Measurements from ENCODE around the gene SCUBE1. TPM values are rescaled to one million over a fixed set of nuclear protein-coding genes. Genes with fewer than 3 reads are reported as not detected.

Gene SCUBE1
- total and polyA plus RNA-seq, 2 donors (not counting 3 experiments of a cell fraction or from before 2014, with no cell fraction given) = 0.07 TPM; not detected in 1

GRCh38 chr22:43211941-43212433 lies 131.2 kb downstream of the SCUBE1 start:
- Histone ChIP-seq H3K27ac (ENCODE audit: insufficient read depth, low read depth, low read length) (no peak overlapping the region), H3K79me2 (ENCODE audit: control insufficient read depth, insufficient read depth, low read length) (no peaks in the 10 kb centered on the region), H3K4me3 (replicated peaks in 1 of 3; ENCODE audit: insufficient read depth in 1 of 3, low read depth in 1 of 3, low read length in 3 of 3) (no peak overlapping the region), H2AFZ (ENCODE audit: low read depth, low read length) (no peak overlapping the region), H3K9me1 (replicated peaks; ENCODE audit: control insufficient read depth, extremely low read depth, insufficient read depth, low read length) (no peaks in the 10 kb centered on the region), H3K9ac (replicated peaks; ENCODE audit: extremely low read depth, insufficient read depth, low read length) (no peak overlapping the region), H4K20me1 (replicated peaks; ENCODE audit: control insufficient read depth, extremely low read depth, insufficient read depth, low read length) (no peaks in the 10 kb centered on the region), H3K36me3 (ENCODE audit: control insufficient read depth in 2 of 2, extremely low read depth in 1 of 2, insufficient read depth in 2 of 2, low read length in 2 of 2) (no peaks in the 10 kb centered on the region), H3K27me3 (ENCODE audit: control insufficient read depth in 2 of 2, insufficient read depth in 2 of 2, low read length in 2 of 2) (no peaks in the 10 kb centered on the region), H3K4me1 (ENCODE audit: control insufficient read depth, extremely low read depth, insufficient read depth, low read length) (no peaks in the 10 kb centered on the region), H3K4me2 (ENCODE audit: insufficient read depth, low read length) (no peak overlapping the region), H3K9me3 (replicated peaks; ENCODE audit: control insufficient read depth, insufficient read depth, low read length) (no peaks in the 10 kb centered on the region)
- DNase-seq (ENCODE audit: low read depth, low spot score) (no peak), FAIRE-seq (no peak)
- POLR2A ChIA-PET = no interaction called here
- CTCF ChIA-PET = interaction anchor here (1.9 kb wide), 1 partner anchor 16 kb away, joined by 4 read pairs; no protein-coding TSS in a partner anchor
- intact Hi-C loops (cut with micrococcal nuclease) (no loop called here), dilution Hi-C loops (cut with MboI; ENCODE audit: extremely low pct_ligation_motif_present, low sequenced_read_pairs) (no loop called here)
- BruUV-seq (replicated peaks) = no TSS peak
- TF ChIP-seq EZH2 (IDR thresholded peaks at IDR 0.05; ENCODE audit: borderline replicate concordance, low read depth, low read length, severe bottlenecking) (no peak), FOS (IDR thresholded peaks at IDR 0.05; ENCODE audit: borderline replicate concordance, insufficient read depth, low read length) (no peak), POLR2A (IDR thresholded peaks at IDR 0.05; ENCODE audit: low read depth, low read length) (no peak), POLR2AphosphoS5 (IDR thresholded peaks at IDR 0.05; ENCODE audit: insufficient read depth, low read depth, low read length) (no peak), CTCF (IDR thresholded peaks at IDR 0.05; ENCODE audit: extremely low read depth in 1 of 2, insufficient read depth in 1 of 2, low read depth in 1 of 2, low read length in 2 of 2) (no peak), JUN (IDR thresholded peaks at IDR 0.05; ENCODE audit: borderline replicate concordance, insufficient read depth, insufficient read length, low read depth) (no peak), MAX (IDR thresholded peaks at IDR 0.05; ENCODE audit: insufficient read depth, insufficient read length) (no peak), MYC (IDR thresholded peaks at IDR 0.05; ENCODE audit: low read depth, low read length) (no peak), GATA2 (IDR thresholded peaks at IDR 0.05; ENCODE audit: insufficient read depth, insufficient read length, low read depth, low read length) (no peak)

Measured in endothelial cell of umbilical vein (primary cell).